GM18909 (cell line): Measurements from ENCODE around the gene ST3GAL5.
"Not testable (repeated sequence)": the region's sequence is repeated elsewhere in the genome, so short reads cannot be mapped to it uniquely, and the experiment has no call there.

ENCODE experiments used
- ATAC-seq: cut with Tn5 transposase; IDR thresholded peaks from one replicate; pipeline ENCODE4 v1.9.1; 2021; ENCODE audit warnings: mild to moderate bottlenecking; ENCODE audit not compliant: unreplicated experiment, poor library complexity

ST3GAL5 gene

DNA sequence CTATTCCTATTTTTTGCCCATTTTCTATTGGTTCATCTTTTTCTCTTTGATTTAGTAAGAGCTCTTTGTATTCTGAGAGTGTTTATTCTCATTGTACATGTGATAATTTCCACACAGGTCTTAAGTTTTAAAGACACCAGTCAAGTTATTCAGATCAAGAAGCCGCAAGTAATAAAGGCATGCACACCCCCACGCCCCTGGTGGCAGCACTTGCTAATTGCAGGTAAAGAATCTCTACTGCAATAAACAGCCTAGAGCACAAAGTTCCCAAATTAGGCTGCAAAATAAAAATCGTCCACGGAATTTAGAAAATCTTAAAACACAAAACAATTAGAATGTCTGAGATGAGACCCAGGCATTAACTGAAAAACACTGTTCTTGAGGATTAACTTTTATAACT, 45.2 kb downstream of the ST3GAL5 start:
- ATAC-seq = no peak

- no peak for ATAC-seq
Observed at GRCh38 chr2:85840091-85840490, 48.7 kb downstream of the ST3GAL5 start.

- ATAC-seq = no peak
Observed at GRCh38 chr2:85839461-85839860, 49.3 kb downstream of the ST3GAL5 start.

DNA sequence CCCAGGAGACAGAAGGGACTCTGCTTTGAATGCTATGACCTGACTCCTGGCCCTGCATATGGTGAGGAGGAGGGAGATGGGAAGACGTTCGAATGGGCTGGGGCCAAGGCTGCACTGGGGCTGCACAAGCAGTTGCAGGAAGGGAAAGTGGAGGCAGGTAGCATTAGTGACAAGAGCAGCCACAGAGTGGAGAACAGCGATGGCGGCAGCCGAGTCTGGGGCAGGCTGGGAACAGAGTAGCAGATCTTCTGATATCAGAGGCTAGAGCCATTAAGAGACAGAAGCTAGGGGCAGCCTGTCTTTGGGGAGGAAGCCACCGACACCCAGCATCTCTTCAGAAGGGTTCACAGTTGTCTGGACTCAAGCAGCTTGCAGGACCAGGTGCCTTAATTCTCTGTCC, 50.1 kb downstream of the ST3GAL5 start:
- no peak for ATAC-seq

DNA sequence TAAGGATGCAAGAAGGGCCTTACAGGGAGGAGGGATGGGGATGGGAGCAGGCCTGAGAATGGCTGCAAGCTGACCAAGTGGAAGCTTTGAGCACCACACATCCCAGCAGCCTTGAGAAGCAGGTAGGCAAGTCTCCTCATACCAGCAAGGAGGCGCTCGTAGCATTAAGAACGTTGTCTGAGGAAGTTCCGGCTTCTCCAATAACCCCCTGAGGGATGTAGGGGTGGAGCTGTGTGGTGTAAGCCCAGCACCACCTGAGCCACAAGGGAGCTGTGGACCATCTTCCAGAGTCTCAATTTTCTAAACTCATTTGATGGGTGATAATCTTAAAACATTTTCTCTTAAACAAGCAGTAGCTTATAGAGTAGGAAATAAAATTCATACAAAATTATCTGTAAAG, 50.6 kb downstream of the ST3GAL5 start:
- ATAC-seq = no peak

GRCh38 chr2:85834466-85834865, 54.3 kb downstream of the ST3GAL5 start:
- no peak for ATAC-seq

DNA sequence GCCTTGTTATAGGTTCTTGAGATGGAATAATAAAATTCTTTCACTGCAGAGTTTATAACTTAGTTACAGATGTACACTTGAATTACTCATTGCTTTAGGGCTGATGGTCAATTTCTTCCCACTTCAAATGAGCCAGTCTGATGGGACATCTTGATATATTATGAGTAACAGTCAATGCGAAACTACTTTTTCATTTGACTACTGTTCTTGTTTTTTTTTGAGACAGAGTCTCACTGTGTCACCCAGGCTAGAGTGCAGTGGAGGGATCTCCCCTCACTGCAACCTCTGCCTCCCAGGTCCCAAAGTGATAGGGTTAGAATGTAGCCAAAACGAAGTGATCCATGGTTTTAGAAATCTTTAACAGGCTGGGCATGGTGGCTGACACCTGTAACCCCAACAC, 57.1 kb downstream of the ST3GAL5 start:
- no peak for ATAC-seq

DNA sequence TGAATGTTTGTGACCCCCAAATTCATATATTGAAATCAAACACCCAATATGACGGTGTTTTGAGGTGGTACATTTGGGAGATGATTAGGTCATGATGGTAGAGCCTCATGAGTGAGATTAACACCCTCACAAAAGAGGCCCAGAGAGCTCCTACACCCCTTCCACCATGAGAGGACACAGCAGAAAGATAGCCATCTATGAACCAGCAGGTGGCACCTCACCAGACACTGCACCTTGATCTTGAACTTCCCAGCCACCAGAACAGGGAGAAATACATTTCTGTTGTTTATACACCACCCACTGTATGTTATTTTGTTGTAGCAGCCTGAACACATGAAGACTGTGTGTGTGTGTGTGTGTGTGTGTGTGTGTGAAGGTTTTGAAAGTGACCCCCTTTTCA, 58.1 kb downstream of the ST3GAL5 start:
- no peak for ATAC-seq

DNA sequence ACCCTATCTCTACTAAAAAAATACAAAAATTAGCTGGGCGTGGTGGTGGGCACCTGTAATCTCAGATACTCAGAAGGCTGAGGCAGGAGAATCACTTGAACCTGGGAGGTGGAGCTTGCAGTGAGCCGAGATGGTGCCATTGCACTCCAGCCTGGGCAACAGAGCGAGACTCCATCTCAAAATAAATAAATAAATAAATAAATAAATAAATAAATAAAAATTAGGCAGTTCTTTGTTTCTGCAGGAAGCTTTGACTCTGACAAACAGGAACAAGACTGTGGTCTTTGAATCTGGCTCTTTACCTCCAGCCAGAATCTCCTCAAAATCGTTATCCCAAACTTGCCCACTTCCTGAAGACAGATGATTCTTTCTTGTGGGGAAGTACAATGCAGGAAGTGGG, 59.4 kb downstream of the ST3GAL5 start:
- not testable (repeated sequence) for ATAC-seq

- ATAC-seq = no peak
Observed at GRCh38 chr2:85828725-85829124, 60.1 kb downstream of the ST3GAL5 start.

DNA sequence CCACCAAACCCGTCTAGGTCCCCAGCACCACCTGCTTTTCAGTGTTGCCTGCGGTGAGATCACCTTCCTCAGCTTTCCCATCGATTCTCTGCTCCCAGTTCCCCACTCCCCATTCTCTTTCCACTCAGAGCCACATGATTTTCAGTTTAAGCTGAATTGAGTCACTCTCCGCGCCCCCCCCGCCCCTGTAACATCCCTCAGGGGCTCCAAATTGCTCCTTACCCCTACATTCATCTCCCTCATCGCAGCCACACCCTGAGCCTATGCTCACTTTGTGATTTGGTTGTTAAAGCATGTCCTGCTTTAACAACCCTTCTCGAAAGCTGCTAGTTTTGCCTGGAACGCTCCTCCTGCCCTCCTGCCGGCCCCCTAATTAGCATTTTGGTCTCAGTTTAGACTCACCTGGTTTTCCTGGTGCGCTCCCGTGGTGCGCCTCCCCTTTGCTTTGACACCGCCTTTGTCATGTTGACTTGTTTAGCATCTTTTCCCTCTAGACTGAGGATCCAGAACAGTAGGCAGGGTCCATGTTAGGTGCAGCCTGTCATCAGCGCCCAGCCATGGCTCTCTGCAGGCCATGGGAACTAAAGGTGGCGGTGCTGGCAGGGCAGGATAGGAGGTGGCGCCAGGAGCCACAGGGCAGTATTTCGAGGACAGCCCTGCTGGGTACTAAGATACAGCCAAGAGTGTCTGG, 60.8 kb downstream of the ST3GAL5 start:
- no peak for ATAC-seq

- peak; percentile 87 for ATAC-seq
Observed at GRCh38 chr2:85826990-85827878, 61.6 kb downstream of the ST3GAL5 start.

DNA sequence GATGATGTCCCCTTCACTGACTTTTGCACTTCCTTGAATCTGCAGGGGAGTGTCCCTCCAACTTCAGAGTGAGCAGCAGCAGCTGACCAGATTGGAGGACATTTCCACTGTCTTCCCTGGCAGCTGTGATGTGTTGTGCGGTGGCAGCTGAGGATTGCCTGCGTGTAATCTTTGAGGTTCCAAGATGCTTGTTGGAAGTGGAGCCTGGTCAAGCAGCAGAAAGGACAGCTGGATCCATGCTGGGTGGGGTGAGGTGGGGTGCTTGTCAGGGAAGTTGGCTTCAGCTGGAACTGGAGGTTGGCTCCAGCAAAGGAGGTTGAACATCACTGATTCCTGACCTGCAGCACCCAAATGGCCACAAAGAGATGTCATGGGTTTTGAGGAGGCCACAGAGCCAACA, 64.8 kb downstream of the ST3GAL5 start:
- ATAC-seq = no peak

- no peak for ATAC-seq
Observed at GRCh38 chr2:85822766-85823165, 66.0 kb downstream of the ST3GAL5 start.

DNA sequence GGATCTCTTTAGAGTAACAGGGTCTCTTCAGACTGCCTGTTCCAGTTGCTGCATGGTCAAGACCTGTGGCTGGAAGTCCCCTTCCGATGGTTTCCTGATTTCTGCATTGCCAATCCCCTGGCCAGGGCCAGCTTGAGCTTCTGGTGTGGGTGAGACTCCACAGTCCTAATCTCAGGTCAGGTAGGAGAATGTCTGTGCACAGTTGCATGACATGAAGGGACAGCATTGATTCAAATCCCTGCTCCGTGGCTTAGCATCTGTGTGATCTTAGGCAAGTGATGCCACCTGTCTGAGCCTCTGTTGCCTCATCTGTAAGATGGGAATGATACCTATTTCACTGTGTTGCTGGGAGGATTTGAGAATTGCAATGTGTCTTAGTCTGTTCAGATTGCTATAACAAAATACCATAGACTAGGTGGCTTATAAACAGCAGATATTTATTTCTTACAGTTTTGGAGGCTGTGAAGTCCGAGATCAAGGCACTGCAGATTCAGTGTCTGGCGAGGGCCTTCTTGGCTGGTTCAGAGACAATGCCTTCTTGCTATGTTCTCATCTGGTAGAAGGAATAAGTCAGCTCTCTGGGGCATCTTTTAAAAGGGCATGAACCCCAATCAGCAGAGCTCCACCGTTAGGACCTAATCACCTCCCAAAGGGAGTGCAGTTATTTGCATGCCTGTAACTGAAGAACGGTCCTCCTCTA, 68.8 kb downstream of the ST3GAL5 start:
- ATAC-seq = no peak

DNA sequence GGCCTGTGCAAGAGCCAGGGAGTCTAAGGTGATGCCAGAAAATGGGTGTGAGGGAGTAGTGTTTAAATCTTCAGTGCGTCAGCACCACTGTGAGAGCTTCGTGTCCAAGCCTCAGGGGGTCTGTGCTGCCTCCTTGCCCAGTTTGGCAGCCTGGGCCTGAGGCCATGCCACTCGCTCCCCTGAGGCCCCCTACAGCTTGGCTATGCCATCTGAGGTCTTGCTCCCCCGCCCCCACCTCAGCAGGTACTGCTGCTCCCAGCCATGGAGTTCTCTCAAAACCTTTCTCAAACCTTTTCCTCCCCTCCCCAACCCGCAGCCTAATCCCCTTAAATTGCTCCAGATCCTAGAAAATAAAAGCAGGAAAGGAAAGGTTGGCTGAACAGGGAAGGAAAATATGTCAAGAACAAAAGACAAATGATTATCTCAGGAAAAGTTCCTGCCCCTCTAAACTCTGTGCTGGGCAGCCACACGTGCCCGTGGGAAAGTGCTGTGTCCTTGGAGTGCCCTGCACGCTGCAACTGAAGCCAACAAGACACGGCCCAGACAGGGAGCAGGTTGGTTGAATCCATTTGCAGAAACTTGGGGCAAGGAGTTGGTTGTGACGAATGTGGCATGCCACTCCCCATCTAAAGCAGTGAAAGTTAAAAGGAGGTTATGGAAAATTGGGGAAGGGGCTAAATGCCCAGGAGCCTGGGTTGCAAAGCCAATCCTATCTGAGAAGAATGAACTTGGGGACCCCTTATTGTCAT, 73.8 kb downstream of the ST3GAL5 start:
- ATAC-seq = no peak

DNA sequence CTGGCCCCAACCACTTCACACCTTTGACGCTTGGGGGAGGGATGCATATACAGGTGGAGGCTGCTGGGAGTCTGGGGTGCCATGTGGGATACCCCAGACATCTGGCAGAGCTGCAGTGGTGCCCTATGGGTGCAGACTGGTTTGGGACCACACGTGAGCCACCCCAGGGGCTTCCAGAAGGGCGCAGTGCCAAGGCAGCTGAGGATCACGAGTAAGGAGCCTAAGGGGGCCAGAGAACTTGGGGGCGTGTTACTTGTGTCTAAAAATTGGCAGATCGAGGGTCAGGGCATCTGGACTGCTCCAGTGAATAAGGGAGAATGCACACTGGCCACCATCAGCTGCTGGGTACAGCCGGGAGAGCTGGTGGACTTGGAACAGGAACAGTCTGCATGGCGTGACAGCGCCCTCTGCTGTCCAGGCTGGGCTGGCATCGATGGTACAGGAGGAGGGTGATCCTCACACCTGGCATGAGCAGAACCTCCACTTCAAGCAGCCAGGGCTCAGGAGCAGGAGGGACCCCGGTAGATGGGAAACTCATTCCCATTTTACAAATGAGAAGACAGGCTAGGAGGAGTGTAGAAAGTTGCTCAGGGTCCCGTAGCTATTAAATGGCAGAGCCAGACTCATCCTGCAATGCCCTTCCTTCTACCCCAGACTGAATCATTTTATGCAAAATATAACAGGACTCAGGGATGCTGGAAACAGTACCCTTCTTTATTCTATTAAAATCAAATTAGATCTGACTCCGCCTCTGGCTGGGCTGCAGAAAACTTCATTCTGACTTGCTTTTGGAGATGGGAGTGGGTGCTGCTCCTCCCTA, 74.6 kb downstream of the ST3GAL5 start:
- no peak for ATAC-seq

- no peak for ATAC-seq
Observed at GRCh38 chr2:85813211-85813981, 75.4 kb downstream of the ST3GAL5 start.
